Measurements from ENCODE around the gene RAP1GAP2.
"Not testable (repeated sequence)": the region's sequence is repeated elsewhere in the genome, so short reads cannot be mapped to it uniquely, and the experiment has no call there.

The RAP1GAP2 gene

DNA sequence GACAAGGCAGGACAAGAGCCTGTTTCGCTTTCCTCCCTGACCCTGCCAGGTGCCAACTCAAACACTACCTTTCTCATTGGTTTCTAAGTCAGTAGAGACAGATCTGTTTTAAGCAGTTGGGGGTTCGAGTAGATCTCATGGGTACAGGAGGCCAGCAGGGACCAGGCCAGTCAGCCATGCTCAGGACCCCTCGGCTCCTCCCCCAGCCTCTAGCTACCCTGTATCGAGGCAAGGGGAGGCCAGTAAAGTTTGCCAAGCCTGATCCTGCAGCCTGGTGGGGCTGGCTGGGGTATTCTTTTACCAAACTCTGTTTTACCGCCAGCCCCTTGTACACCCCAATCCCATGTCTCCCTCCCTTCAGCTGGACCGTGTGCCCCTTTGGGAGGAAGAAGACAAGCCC is 240.6 kb downstream of the RAP1GAP2 start:
- DNase-seq (ENCODE audit: insufficient read length, low spot score) (no peak), FAIRE-seq (no peak)
- TF ChIP-seq POLR2A (IDR thresholded peaks at IDR 0.05; ENCODE audit: low read depth, low read length) = no peak

DNA sequence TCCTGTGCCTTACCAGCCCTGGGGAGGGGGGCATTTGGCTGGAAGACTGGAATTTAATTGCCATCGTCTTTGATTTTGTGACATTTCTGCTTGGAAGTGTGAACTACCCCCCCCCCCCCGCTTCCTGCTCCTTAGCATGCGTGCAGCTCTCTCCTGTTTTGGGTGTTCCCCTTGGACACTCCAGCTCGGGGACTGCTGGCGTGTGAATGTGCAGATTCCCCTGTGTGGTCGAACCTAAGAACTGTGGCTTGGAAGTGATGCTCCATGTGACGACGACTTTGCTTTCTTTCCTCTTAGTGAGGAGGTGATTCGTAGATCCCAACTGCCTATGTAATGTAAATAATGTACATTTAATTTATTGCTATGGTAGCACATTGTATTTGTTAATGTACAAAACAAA is 241.0 kb downstream of the RAP1GAP2 start:
- no peak for FAIRE-seq
- DNase-seq (ENCODE audit: insufficient read length, low spot score) = no peak
- no peak for TF ChIP-seq POLR2A (IDR thresholded peaks at IDR 0.05; ENCODE audit: low read depth, low read length)

DNA sequence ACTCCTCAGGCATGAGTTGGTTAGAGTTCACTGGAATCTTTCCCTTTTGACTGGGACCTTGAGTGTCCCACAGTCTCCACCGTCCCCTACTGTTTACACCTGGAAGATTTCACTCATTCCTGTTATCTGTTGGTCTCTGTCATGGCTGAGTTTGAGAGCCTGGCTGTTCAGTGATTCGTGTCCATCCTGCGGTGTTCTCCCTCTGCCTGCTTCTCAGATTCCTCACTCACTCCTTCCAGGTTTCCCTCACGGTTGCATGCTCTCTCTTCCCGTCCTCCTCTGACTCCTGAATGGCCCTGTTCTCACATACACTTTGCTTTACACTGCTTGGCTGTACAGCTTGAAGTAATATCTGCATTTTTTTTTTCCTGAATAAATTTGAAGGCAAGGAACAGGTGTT is 242.7 kb downstream of the RAP1GAP2 start:
- DNase-seq (ENCODE audit: insufficient read length, low spot score) = no peak
- TF ChIP-seq POLR2A (IDR thresholded peaks at IDR 0.05; ENCODE audit: low read depth, low read length) = no peak
- FAIRE-seq = no peak

DNA sequence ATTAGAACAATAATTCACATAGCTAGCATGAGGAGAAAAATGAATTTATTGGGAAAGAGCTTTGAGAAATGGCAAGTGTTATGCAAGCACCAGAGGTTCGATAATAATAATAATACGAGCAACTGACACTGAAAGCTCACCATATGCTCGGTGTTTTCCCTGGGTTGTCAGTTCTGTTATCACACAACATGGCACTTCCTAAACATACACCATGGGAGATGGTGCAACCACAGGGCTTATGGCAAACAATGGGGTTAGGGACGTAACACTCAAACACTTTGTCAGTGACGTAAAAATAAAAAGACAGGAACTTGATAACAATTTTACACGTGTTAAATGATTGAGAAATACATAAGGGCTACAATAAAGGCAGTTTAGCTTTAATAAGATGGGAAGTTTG is 243.5 kb downstream of the RAP1GAP2 start:
- FAIRE-seq = no peak

DNA sequence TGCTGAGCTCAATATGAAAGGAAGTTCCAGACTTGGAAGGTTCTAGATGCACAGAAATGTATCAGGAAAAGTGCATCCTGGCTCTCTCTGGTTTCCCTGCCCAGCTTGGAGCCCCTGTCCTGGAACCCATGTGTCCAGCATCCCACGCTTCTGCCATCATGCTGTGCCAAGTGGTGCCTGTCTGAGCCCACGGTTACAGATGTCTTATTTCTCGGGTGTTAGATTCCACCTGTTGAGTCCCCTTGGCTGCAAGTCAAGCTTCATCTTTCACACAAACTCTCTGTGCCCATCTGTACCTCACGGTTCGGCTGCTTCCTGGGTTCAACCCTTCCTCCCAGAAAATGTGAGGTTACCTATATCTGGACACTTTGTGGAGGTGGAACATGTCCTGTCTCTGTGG is 244.6 kb downstream of the RAP1GAP2 start:
- FAIRE-seq (no peak), DNase-seq (ENCODE audit: insufficient read length, low spot score) (no peak)
- no peak for TF ChIP-seq POLR2A (IDR thresholded peaks at IDR 0.05; ENCODE audit: low read depth, low read length)

More for the DNA sequence above, 243.5 kb downstream of the RAP1GAP2 start:
- no peak for DNase-seq (ENCODE audit: insufficient read length, low spot score)
- no peak for TF ChIP-seq POLR2A (IDR thresholded peaks at IDR 0.05; ENCODE audit: low read depth, low read length)

DNA sequence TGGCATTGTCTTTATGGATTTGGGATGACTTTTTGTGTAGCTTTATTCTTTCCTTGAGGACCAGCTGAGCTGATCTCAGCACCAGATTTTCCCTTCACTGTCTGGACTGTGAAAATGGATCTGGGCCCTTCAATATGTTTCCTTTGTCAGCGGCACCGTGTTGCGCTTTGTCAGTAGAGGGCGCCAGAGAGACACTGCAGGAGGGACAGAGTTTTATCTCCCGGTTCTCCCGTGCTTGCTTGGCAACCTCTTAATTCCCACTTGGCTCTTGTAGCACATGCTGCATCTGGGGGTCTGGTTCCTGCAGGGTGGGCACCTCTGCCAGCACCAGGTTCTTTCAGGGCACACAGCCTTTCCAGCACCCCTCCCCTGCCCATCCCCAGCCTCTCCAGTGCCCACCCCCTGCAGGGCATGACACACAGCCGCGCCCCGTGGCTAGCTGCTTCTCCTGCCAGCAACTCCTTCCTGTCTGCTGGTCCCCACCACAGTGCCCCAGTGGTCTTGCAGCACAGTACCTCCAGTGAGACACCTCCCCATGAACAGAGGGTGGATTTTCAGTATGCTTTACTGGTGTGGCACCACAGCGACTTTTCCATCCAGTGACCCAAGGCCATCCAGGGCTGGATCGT is 247.6 kb downstream of the RAP1GAP2 start:
- DNase-seq (ENCODE audit: insufficient read length, low spot score) = no peak
- no peak for FAIRE-seq
- no peak for TF ChIP-seq POLR2A (IDR thresholded peaks at IDR 0.05; ENCODE audit: low read depth, low read length)

DNA sequence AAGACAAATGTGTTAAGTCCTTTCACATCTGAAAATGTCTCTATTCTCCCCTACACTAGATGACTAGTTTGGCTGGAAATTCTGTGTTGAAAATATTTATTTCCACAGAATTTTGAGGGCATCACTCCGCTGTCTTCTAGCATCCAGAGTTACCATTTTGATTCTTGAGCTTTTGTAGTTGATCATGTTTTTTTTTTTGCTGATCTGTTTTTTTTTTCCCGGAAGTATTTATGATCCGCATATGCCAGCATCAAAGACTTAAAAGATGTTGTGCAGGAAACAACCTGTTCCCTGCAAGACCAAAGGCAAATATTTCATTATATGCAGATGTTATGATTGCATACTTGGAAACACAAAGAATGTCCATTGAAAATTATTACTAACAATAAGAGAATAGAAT is 250.5 kb downstream of the RAP1GAP2 start:
- DNase-seq (ENCODE audit: insufficient read length, low spot score) (no peak), FAIRE-seq (no peak)
- TF ChIP-seq POLR2A (IDR thresholded peaks at IDR 0.05; ENCODE audit: low read depth, low read length) = no peak

DNA sequence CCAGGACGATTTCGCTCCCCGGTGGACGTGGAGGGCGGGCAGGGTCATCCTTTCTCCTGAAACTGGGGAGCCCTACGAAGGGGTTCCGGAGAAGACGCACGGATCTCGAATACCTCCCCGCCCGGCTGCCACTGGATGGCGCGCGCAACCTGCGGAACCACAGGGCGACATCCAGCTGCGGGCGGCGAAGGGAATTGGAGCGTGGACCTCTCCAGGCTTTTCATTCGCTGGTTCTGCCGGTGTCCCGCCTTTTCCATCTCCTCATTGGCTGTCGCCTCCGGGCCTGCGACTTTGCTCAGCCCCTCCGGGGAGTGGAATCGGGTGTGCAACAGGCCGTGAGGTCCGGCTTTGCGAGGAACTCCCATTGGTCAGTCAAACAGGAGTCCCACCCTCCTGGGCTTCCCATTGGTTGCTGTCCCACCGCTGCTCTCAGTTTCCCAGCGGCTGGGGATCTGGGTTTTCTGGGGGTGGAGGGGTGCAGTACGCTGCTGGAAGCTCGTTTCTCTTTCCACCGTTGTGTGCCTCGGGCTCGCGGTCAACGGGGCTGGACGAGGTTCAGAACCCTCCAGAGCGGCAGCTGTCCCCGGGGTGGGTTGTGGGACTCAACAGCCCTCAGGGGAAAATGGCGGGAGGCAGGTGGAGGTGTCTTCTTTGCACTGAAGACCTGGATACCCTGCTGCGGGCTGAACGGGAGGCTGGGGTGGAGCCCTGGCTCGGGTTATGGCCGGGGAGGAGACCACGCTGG is 252.7 kb downstream of the RAP1GAP2 start:
- peak; percentile 59; the same call in 1 of the 2 replicates for TF ChIP-seq POLR2A (IDR thresholded peaks at IDR 0.05; ENCODE audit: low read depth, low read length)
- peak; percentile 75 for FAIRE-seq

DNA sequence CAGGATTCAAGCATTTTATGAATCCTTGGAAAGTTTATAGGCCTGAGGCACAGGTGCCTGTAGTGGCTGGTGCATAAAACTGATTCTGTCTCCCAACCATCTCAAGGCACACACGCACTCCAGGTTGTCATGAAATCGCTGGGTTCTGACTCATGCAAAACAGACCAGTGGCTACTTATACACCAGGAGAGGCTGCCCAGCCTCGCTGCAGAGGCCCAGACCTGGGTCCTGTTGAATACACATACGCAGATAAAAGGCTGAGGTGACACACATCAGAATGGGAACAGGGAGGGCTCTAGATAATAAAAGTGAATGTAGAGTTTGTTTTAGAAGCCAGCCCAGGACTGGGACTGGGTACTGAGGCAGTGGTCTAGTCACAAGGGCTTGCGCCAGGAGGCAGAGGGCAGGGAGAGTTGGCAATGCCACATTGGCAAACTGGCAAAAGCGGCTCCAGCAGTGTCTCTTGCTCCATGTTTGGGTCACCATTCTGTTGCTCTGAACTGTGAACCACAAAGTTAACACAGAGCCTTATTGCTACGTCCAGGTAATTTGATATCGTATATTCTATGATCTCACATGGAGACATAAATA is 253.6 kb downstream of the RAP1GAP2 start:
- no peak for TF ChIP-seq POLR2A (IDR thresholded peaks at IDR 0.05; ENCODE audit: low read depth, low read length)
- no peak for FAIRE-seq
- no peak for DNase-seq (ENCODE audit: insufficient read length, low spot score)

More for the DNA sequence above, 252.7 kb downstream of the RAP1GAP2 start:
- DNase-seq (ENCODE audit: insufficient read length, low spot score) = peak; percentile 88

DNA sequence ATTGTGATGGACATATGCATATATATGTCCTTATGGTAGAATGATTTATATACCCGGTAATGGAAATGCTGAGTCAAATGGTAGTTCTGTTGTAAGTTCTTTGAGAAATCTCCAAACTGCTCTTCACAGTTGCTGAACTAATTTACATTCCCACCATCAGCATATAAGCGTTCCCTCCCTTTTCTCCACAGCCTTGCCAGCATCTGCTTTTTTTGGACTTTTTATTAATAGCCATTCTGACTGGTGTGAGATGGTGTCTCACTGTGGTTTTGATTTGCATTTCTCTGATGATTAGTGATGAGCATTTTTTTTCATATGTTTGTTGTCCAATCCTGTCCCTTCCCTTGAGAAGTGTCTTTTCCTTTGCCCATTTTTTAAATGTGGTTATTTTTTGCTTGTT is 258.6 kb downstream of the RAP1GAP2 start:
- not testable (repeated sequence) for DNase-seq (ENCODE audit: insufficient read length, low spot score); FAIRE-seq

DNA sequence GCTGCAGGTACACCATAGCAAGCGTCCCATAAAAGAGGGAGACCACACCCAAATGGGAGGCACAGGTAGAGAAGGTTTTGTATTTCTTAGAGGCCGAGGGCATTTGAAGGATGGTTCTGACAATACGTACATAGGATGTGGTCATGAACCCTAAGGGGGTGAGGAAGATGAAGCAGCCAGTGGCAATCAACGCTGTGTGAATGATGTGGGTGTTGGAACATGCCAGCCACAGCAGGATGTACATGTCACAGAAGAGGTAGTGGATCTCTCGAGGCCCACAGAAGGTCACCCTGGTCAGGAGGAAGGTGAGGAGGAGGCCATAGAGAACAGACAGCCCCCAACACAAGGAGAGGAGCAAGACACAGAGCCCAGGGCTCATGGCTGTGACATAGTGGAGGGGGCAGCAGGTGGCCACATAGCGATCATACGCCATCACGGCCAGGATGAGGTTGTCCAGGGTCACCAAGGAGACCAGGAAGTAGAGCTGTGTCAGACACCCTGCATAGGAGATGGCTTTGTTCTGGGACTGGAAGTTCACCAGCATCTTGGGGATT is 266.7 kb downstream of the RAP1GAP2 start:
- not testable (repeated sequence) for FAIRE-seq; DNase-seq (ENCODE audit: insufficient read length, low spot score)

DNA sequence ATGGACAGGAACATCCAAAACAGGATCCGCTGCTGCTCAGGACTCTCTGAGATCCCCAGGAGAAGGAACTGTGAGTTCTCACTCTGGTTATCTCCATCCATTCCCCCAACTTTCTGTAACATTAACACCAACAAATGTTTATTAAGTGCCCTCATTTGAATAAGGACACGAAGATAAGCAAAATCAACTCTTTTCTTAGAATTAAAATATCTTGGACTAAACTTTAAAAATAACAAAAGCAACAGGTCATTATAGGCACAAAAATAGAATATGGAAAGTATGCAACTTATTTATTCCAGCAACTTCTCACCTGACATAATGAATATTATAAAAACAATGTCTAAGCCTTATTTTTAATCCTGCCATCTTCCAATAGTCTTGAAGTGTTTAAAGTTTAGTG is 267.3 kb downstream of the RAP1GAP2 start, which contains the start of gene OR1D5:
Gene OR1D5, minus strand, starts transcription at position 101 of the 400 bp plus-strand sequence. Its CDS starts 0 bp downstream, at position 101.
- FAIRE-seq; DNase-seq (ENCODE audit: insufficient read length, low spot score): not testable (repeated sequence)

DNA sequence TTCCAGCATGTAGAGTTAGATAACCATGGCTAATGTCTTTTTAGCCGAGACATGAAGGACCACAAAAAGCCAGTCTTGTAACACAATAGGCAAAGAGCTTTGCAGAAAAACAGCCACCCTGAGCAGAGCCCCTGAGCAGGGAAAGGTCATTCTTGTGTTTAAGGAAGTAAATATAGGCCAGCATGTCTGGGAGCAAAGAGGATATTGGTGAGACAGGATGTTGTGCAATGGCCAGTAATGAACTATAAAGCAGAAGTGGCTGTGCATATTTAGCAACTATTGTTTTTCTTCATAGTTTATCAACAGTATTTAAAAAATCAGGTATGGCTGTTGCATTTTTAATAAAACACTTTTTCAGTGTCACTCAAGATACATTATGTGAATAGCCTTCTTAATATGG is 269.0 kb downstream of the RAP1GAP2 start:
- DNase-seq (ENCODE audit: insufficient read length, low spot score); FAIRE-seq: not testable (repeated sequence)

DNA sequence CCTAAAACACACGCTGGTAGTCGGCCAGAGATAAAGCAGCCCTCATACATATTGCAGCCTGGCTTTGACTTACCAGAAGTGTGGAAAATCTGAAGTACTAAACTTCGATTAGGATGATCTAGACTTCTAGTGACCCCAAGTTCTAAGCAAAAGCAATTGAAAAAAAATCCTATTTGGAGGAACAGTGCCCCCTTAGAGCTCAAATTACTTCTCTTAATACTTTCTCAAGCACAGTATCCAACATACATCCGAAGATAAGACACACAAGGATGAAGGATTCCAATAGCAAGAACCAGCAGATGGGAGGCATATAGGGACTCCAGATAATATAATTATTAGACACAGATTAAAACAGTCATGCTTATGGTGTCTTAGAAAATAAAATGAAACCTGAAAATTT is 277.6 kb downstream of the RAP1GAP2 start:
- DNase-seq (ENCODE audit: insufficient read length, low spot score); FAIRE-seq: not testable (repeated sequence)
